Activated T-helper 1 cell treated with anti-CD3 and anti-CD28 coated beads, Interleukin-12 subunit alpha, Interleukin-12 subunit beta, Interleukin-2, Interleukin-4 antibody, amounts not matched to agents 30 ng/mL and 10 ng/mL and 1 ng/mL, durations not matched to agents 14 hours and 24 hours and 36 hours (primary cell): ENCODE measurements around the gene INSYN2A. TPM values are rescaled to one million over a fixed set of nuclear protein-coding genes. Genes with fewer than 3 reads are reported as not detected.

Experiments used
- DNase-seq: peaks from one replicate; pipeline ENCODE4 v3.0.0; 2021; ENCODE audit warnings: low spot score
- H3K27ac Mint-ChIP-seq: one replicate; pipeline ENCODE4 v1.8.0; 2021; ENCODE audit warnings: mild to moderate bottlenecking, mixed read lengths
- H3K27me3 Mint-ChIP-seq: one replicate; pipeline ENCODE4 v1.8.0; 2022; ENCODE audit warnings: mild to moderate bottlenecking, moderate library complexity, mixed read lengths; ENCODE audit not compliant: insufficient read depth
- H3K36me3 Mint-ChIP-seq: one replicate; pipeline ENCODE4 v1.8.0; 2021; ENCODE audit warnings: low read depth, mixed read lengths
- H3K4me1 Mint-ChIP-seq: one replicate; pipeline ENCODE4 v1.8.0; 2021; ENCODE audit warnings: low read depth, mixed read lengths
- H3K4me3 Mint-ChIP-seq: one replicate; pipeline ENCODE4 v1.8.0; 2021; ENCODE audit warnings: mild to moderate bottlenecking, moderate library complexity, mixed read lengths
- H3K9me3 Mint-ChIP-seq: one replicate; pipeline ENCODE4 v1.8.0; 2021; ENCODE audit warnings: mixed read lengths
- intact Hi-C: fragments of 100-400 bp; cut with micrococcal nuclease; formaldehyde crosslinking; loops from one replicate; pipeline ENCODE4 v1.15.1; 2024
- total RNA-seq: library from RNA; stranded (reverse); gene quantifications from 2 replicates; pipeline ENCODE4 v1.2.3, GENCODE V29; 2022

The INSYN2A gene, protein sequence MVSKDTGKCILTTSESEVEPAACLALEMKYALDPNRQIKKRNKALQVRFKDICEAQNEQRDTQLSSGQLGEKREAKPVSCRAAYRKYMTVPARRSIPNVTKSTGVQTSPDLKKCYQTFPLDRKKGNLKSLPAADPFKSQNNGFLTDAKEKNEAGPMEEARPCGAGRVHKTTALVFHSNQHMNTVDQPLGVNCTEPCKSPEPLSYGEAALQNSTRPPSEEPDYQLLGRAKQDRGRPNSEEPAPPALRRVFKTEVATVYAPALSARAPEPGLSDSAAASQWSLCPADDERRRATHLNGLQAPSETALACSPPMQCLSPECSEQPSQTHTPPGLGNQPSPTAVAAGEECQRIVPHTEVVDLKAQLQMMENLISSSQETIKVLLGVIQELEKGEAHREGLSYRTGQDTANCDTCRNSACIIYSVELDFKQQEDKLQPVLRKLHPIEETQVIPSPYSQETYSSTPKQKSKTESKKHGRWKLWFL
- total RNA-seq: not detected in 2 replicates

- Mint-ChIP-seq H3K36me3 (no peaks in the 10 kb centered on the region), H3K4me3 (no peak within 1 kb of the TSS), H3K9me3 (no peaks in the 10 kb centered on the region), H3K4me1 (no peaks in the 10 kb centered on the region), H3K27ac (no peak within 1 kb of the TSS), H3K27me3 (peaks cover 34% of the 10 kb centered on the region)
- intact Hi-C loops: no loop called here
- no peak for DNase-seq
Observed at GRCh38 chr10:127196282-127197153, at the start of gene INSYN2A. Gene INSYN2A (minus strand): TSS chr10:127196591. CDS start chr10:127176395, 20,196 bp downstream.

DNA sequence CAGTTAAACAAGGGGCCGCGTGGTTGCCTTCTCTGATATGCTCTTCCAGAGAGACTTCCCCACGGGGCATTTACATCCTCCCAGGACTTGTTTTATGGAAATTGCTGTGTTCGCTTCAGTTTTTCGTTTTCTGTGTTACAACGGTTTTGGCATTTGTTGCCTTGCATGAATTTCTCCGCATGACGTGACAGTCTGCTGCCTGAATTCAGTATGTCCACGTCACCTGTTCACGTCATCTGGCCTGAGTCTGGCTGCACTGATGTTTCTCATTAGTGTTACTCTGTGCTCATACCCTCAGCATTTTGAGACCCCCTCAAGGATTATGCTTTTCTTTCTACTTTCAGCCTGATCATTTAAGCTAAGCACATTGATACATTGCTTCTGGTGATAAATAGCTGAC lies 49.1 kb upstream of the INSYN2A start:
- Mint-ChIP-seq H3K9me3 (no peaks in the 10 kb centered on the region), H3K27me3 (peaks cover 4% of the 10 kb centered on the region), H3K36me3 (no peaks in the 10 kb centered on the region), H3K27ac (no peak overlapping the region), H3K4me1 (no peaks in the 10 kb centered on the region), H3K4me3 (no peak overlapping the region)
- no peak for DNase-seq
- intact Hi-C loops: loop anchor here (10.0 kb wide), 1 partner anchor 99 kb away; no protein-coding TSS in a partner anchor

DNA sequence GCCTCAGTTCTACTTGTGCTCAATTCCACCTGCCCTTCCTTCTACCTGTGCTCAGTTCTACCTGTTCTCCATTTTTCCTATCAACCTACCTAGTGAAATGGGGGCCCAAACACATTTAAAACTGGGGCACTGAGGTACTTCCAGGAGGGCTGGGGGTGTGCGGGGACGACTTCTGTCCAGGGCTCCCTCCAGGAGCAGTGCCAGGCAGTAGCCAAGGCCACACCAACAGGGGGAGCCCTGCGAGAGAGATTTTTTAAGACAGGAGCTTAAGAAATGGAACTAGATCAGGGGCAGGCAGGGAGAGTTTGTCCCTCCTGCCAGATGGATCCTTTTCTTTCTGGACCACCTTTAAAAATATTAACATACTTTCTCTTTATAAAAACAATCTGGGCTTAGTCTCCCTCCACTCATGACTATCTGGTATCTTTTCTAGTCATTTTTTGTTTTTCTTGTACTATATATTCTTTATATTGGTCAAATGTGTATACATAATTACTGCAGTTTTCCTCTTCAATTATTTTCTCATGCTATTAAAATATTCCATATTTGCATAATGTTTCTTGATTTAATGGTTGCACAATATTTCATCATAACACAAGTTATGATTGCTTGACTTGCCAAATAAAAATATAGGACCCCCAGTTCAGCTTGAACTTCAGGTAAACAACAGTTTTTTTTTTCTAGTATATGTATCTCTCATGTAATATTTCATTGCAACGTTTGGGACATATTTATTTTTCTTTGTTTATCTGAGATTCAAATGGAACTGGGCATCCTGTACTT lies 47.3 kb upstream of the INSYN2A start:
- intact Hi-C loops: loop anchor here (5.0 to 10.0 kb wide), 2 partner anchors 101 to 609 kb away; no protein-coding TSS in a partner anchor
- Mint-ChIP-seq H3K27ac (no peak overlapping the region), H3K4me3 (no peak overlapping the region), H3K27me3 (peaks cover 4% of the 10 kb centered on the region), H3K9me3 (no peaks in the 10 kb centered on the region), H3K36me3 (no peaks in the 10 kb centered on the region), H3K4me1 (no peaks in the 10 kb centered on the region)
- DNase-seq: peak; percentile 11

- no peak for DNase-seq
- H3K4me3 Mint-ChIP-seq: no peak overlapping the region
- H3K9me3 Mint-ChIP-seq: no peaks in the 10 kb centered on the region
- no peak overlapping the region for H3K27ac Mint-ChIP-seq
- H3K36me3 Mint-ChIP-seq: no peaks in the 10 kb centered on the region
- no peaks in the 10 kb centered on the region for H3K4me1 Mint-ChIP-seq
- peaks cover 4% of the 10 kb centered on the region for H3K27me3 Mint-ChIP-seq
- intact Hi-C loops: loop anchor here (5.0 to 10.0 kb wide), 2 partner anchors 102 to 609 kb away; no protein-coding TSS in a partner anchor
Observed at GRCh38 chr10:127242914-127243313, 46.5 kb upstream of the INSYN2A start.

DNA sequence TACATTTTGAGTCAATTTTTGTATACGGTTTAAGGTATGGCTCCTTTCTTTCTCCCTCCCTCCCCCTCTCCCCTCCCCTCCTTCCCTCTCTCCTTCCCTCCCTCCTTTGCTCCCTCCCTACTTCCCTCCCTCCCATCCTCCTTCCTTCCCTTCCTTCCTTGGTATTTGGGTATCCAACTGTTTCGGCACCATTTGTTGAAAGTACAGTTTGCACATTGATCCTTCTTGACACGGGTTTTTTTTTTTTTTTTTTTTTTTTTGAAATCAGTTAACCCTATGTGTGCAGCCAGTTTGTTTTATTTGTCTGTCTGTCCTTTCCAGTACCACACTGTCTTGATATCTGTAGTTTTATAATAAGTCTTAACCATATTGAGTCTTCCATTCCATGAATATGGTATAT lies 39.9 kb upstream of the INSYN2A start:
- intact Hi-C loops: no loop called here
- Mint-ChIP-seq H3K9me3 (no peaks in the 10 kb centered on the region), H3K27me3 (no peaks in the 10 kb centered on the region), H3K36me3 (no peaks in the 10 kb centered on the region), H3K4me1 (no peaks in the 10 kb centered on the region), H3K4me3 (no peak overlapping the region), H3K27ac (no peak overlapping the region)
- no peak for DNase-seq

GRCh38 chr10:127234306-127234800 lies 38.0 kb upstream of the INSYN2A start:
- Mint-ChIP-seq H3K4me1 (no peaks in the 10 kb centered on the region), H3K27me3 (no peaks in the 10 kb centered on the region), H3K9me3 (no peaks in the 10 kb centered on the region), H3K4me3 (no peak overlapping the region), H3K27ac (no peak overlapping the region), H3K36me3 (no peaks in the 10 kb centered on the region)
- intact Hi-C loops: no loop called here
- DNase-seq: no peak

- H3K36me3 Mint-ChIP-seq: no peaks in the 10 kb centered on the region
Observed at GRCh38 chr10:127228195-127228787, 31.9 kb upstream of the INSYN2A start.

DNA sequence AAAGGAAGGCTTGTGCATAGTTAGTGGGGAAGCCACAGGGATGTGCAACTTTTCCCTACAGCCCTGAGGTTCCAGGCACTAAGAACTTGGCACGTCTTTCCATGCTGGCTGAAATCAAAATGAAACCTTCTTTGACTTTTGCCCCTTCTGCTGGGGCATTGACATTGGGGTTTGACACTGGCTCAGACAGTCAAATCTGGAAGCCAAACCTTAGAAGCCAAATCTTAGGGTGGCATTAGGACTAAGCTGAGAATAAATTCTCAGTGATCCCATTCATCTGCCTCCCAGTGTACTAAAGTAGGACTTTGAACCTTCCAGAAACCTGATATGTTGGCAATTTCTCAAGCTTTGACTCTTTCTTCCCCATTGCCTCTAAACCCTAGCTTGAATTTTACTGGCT lies 31.3 kb upstream of the INSYN2A start:
- no peaks in the 10 kb centered on the region for H3K9me3 Mint-ChIP-seq
- no peaks in the 10 kb centered on the region for H3K27me3 Mint-ChIP-seq
- DNase-seq: no peak
- H3K4me3 Mint-ChIP-seq: no peak overlapping the region
- no peak overlapping the region for H3K27ac Mint-ChIP-seq
- H3K4me1 Mint-ChIP-seq: no peaks in the 10 kb centered on the region
- intact Hi-C loops: no loop called here
- H3K36me3 Mint-ChIP-seq: no peaks in the 10 kb centered on the region

More at GRCh38 chr10:127228195-127228787, 31.9 kb upstream of the INSYN2A start:
- Mint-ChIP-seq H3K27me3 (no peaks in the 10 kb centered on the region), H3K4me1 (no peaks in the 10 kb centered on the region), H3K4me3 (no peak overlapping the region), H3K27ac (no peak overlapping the region), H3K9me3 (no peaks in the 10 kb centered on the region)
- DNase-seq: no peak
- intact Hi-C loops: no loop called here

- Mint-ChIP-seq H3K27ac (no peak overlapping the region), H3K4me1 (no peaks in the 10 kb centered on the region), H3K9me3 (no peaks in the 10 kb centered on the region), H3K36me3 (no peaks in the 10 kb centered on the region), H3K27me3 (no peaks in the 10 kb centered on the region), H3K4me3 (no peak overlapping the region)
- intact Hi-C loops: no loop called here
- DNase-seq: no peak
Observed at GRCh38 chr10:127227027-127227426, 30.6 kb upstream of the INSYN2A start.

DNA sequence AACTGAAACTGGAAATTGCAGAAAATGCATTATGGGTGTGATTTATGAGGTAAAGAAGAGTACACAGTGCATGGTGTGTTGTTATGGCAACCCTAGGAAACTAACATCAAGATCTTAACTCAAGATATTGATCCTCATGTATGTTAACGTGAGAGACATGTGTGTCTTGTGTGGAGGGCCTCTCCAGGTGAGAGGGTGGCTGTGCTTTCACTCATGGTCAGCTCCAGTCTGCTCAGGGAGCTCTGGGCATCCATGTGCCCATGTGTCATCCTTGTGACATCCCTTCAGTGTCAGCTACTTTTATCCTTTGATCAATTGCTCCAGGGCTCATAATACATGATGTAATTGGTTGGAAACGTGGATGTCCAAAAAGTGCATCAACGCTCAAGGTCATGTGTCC lies 24.9 kb upstream of the INSYN2A start:
- peaks cover 2% of the 10 kb centered on the region for H3K27me3 Mint-ChIP-seq
- no peak overlapping the region for H3K4me3 Mint-ChIP-seq
- H3K36me3 Mint-ChIP-seq: no peaks in the 10 kb centered on the region
- intact Hi-C loops: no loop called here
- no peak for DNase-seq
- peaks cover 5% of the 10 kb centered on the region for H3K9me3 Mint-ChIP-seq
- H3K4me1 Mint-ChIP-seq: no peaks in the 10 kb centered on the region
- no peak overlapping the region for H3K27ac Mint-ChIP-seq

DNA sequence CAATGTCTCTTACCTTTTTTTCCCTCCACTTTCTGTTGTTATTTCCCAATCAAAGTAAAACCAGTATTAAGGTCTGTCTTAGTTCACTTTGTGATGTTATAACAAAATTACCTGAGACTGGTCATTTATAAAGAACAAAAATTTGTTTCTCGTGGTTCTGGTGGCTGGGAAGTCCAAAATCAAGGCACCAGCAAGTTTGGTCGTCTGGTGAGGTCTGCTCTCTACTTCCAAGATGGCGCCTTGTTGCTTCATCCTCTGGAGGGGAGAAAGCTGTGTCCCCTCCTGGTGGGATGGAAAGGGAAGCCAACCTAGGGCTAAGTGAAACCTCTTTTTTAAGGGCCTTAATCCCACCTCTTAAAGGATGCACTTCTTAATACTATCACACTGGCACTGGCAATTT lies 22.3 kb upstream of the INSYN2A start:
- intact Hi-C loops: no loop called here

DNA sequence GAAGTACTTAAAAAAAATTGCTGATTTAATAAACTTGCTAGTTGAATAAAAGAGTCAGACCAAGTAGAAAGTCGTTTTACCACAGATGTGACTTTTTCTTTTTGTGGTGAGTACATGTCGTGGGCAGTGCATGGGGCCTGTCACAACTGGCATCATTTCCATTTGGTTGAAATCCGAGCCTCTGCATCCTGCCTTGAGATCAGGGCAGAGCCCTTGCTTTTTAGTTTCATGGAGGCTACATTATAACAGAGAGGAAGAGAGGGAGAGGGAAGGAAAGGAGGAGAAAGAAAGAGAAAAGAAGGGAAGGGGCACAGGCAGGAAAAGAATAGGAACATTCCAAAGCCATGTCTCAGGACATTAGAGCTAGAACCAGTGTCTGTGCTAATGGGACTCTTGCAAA lies 20.4 kb upstream of the INSYN2A start:
- H3K9me3 Mint-ChIP-seq: peaks cover 5% of the 10 kb centered on the region
- no peak for DNase-seq
- no peaks in the 10 kb centered on the region for H3K4me1 Mint-ChIP-seq
- H3K36me3 Mint-ChIP-seq: no peaks in the 10 kb centered on the region
- intact Hi-C loops: no loop called here
- no peak overlapping the region for H3K27ac Mint-ChIP-seq
- H3K4me3 Mint-ChIP-seq: no peak overlapping the region
- peaks cover 2% of the 10 kb centered on the region for H3K27me3 Mint-ChIP-seq

More for the DNA sequence above, 22.3 kb upstream of the INSYN2A start:
- no peak overlapping the region for H3K27ac Mint-ChIP-seq
- no peak for DNase-seq
- no peaks in the 10 kb centered on the region for H3K36me3 Mint-ChIP-seq
- H3K4me1 Mint-ChIP-seq: no peaks in the 10 kb centered on the region
- H3K27me3 Mint-ChIP-seq: peaks cover 2% of the 10 kb centered on the region
- peaks cover 5% of the 10 kb centered on the region for H3K9me3 Mint-ChIP-seq
- H3K4me3 Mint-ChIP-seq: no peak overlapping the region
